ENCODE data around the gene CRIP2. TPM values are rescaled to one million over a fixed set of nuclear protein-coding genes. Genes with fewer than 3 reads are reported as not detected.

CRIP2 gene
- total and polyA plus RNA-seq, 2 of the 13 experiments (the other 11 are each of a cell fraction or from before 2014, with no cell fraction given) = 31.6 to 37.9 TPM

GRCh38 chr14:105503935-105504692 lies 29.5 kb downstream of the CRIP2 start (continued):
- TF ChIP-seq ZNF816 (CRISPR knock-in tag; IDR thresholded peaks at IDR 0.05; ENCODE audit: borderline replicate concordance) (no peak), ZFP36 (IDR thresholded peaks at IDR 0.05; ENCODE audit: borderline replicate concordance, low read depth, low read length, partially characterized antibody) (no peak), MAX (IDR thresholded peaks at IDR 0.05) (peak; percentile 67), ATF2 (CRISPR knock-in tag; IDR thresholded peaks at IDR 0.05) (no peak), MIXL1 (CRISPR knock-in tag; IDR thresholded peaks at IDR 0.05) (0 out of 2 replicates have a peak, but pooled peaks have one; percentile 19), ZNF691 (CRISPR knock-in tag; IDR thresholded peaks at IDR 0.05; ENCODE audit: borderline replicate concordance, low read depth) (no peak), ZHX1 (CRISPR knock-in tag; IDR thresholded peaks at IDR 0.05; ENCODE audit: low read depth) (no peak), POGK (CRISPR knock-in tag; conservative IDR thresholded peaks at IDR 0.05) (no peak), THYN1 (CRISPR knock-in tag; IDR thresholded peaks at IDR 0.05; ENCODE audit: borderline replicate concordance, low read depth) (no peak), MTF1 (CRISPR knock-in tag; IDR thresholded peaks at IDR 0.05) (peak; percentile 76; the same call in 1 of the 2 replicates), ZNF335 (CRISPR knock-in tag; IDR thresholded peaks at IDR 0.05) (no peak), CEBPG (CRISPR knock-in tag; IDR thresholded peaks at IDR 0.05) (no peak), HIC2 (CRISPR knock-in tag; IDR thresholded peaks at IDR 0.05; ENCODE audit: low read depth) (no peak), TGIF2 (CRISPR knock-in tag; IDR thresholded peaks at IDR 0.05) (no peak), ZNF670 (CRISPR knock-in tag; IDR thresholded peaks at IDR 0.05; ENCODE audit: borderline replicate concordance) (no peak), UBTF (CRISPR knock-in tag; IDR thresholded peaks at IDR 0.05) (0 out of 2 replicates have a peak, but pooled peaks have one; percentile 16)

Data from HepG2 (cell line).